GM19193 (cell line): ENCODE data around the gene WDR27.

Source experiments
- POLR2A ChIP-seq: IDR thresholded peaks from 4 replicates; pipeline ENCODE4 v1.6.1; 2011; ENCODE audit not compliant: insufficient read depth, insufficient read length; ENCODE audit errors: extremely low read depth

Gene WDR27

DNA sequence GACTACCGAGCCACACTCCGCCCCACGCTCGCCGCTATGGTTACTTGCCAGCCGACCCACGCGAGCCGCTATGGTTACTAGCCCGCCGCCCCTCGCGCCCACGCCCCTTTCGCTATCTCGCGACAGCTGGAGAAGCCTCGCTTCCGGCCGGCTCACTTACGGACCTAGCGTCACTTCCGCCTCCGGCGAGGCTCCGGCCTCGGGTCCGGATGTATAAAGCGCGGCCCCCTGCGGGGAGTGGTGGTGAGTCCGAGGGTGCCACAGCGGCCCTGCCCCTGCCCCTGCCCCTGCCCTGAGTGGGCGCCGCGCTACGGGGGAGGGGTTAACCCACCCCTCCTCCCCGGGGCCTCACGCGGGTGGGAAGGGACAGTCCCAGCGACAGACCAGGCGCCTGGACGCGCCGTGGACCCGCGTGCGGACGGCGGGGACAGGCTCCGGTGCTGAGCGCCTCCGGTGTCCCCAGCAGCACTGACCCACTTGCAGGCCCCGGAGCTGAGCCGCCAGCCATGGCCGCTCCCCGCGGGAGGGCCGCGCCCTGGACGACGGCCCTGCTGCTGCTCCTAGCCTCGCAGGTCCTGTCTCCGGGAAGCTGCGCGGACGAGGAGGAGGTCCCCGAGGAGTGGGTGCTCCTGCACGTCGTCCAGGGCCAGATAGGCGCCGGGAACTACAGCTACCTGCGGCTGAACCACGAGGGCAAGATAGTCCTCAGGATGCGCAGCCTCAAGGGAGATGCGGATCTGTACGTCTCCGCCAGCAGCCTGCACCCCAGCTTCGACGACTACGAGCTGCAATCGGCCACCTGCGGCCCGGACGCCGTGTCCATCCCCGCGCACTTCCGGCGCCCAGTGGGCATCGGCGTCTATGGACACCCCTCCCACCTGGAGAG, at the start of gene WDR27, which contains the start of gene C6orf120:
Gene WDR27, minus strand, starts transcription at position 76 of the 886 bp plus-strand sequence. CDS start 13,024 bp downstream, outside the sequence.
Gene C6orf120, plus strand, starts transcription at position 173 of the 886 bp plus-strand sequence. Its CDS starts 334 bp downstream, at position 507.
- TF ChIP-seq POLR2A = peak; percentile 91

DNA sequence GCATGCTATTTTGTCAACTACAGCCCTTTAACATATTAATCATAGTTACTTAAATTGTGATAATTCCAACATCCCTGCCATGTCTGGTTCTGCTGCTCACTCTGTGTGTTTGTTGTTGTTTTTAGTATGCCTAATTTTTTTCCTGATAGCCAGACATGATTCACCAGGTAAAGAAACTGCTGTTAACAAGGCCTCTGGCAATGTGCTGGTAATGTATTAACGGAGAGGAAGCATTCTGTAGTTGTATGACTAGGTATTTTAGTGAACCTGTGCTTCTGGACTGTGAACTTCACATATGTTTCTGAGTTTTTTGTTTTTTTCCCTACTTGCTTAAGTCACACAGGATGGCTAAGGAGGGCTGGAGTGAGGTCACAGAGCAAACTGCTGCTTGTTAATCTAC, 44.7 kb upstream of the WDR27 start:
- no peak for TF ChIP-seq POLR2A

DNA sequence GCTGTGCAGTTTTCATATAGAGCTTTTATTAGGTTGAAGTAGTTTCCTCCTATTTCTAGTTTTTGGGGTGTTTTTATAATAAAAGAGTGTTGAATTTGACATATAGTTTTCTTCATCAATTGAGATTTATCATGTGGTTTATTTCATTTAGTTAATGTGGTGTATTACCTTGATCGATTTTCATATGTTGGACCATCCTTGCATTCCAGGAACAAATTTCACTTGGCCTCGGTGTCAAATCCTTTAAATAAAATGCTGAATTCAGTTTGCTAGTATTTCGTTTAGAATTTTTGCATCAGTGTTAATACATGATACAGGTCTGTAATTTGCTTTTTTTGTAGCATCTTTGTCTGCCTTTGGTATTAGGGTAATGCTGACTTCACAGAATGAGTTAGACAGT, 43.6 kb upstream of the WDR27 start:
- TF ChIP-seq POLR2A = no peak

DNA sequence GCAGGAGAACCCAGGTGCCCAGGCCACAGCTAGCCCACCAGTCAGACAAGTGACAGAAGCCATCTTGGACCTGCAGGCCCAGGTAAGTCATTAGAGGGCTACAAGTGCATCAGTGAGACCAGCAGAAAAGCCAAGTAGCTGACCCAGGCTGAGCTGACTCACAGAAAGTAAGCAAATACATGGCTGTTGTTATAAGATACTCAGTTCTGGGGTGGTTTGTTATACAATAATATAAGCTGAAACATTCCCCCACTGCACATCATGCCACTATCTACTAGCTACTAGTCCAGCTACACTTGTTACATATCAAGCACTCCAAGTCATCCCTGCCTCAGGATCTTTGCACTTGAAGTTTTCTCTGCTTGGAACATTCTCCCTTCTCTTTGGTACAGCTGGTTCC, 39.5 kb upstream of the WDR27 start:
- TF ChIP-seq POLR2A = no peak

- TF ChIP-seq POLR2A = no peak
These were observed 37.2 kb upstream of the WDR27 start for GRCh38 chr6:169738976-169739529.

GRCh38 chr6:169738204-169738975, 36.6 kb upstream of the WDR27 start:
- no peak for TF ChIP-seq POLR2A

- no peak for TF ChIP-seq POLR2A
These were observed 28.1 kb upstream of the WDR27 start for GRCh38 chr6:169729961-169730360.

DNA sequence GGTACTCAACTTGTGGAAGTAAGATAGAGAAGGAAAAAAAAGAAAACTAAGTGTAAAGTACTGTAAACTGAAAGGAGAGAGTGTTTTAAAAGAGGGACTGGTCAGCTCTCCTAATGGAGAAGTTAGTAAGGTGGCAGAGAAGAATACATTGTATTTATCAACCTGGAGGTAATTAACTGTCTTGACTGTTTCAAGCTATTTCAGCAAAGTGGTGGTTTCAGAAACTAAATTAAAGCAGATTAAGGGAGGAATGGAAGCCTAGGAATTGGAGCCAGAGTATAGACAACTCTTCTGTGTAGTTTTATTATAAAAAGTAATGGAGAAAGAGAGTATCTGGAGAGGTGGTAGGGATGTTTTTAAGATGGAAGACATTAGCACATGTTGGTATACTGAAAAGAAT, 25.1 kb upstream of the WDR27 start:
- TF ChIP-seq POLR2A = no peak

- TF ChIP-seq POLR2A = no peak
These were observed 24.2 kb upstream of the WDR27 start for GRCh38 chr6:169726049-169726400.

DNA sequence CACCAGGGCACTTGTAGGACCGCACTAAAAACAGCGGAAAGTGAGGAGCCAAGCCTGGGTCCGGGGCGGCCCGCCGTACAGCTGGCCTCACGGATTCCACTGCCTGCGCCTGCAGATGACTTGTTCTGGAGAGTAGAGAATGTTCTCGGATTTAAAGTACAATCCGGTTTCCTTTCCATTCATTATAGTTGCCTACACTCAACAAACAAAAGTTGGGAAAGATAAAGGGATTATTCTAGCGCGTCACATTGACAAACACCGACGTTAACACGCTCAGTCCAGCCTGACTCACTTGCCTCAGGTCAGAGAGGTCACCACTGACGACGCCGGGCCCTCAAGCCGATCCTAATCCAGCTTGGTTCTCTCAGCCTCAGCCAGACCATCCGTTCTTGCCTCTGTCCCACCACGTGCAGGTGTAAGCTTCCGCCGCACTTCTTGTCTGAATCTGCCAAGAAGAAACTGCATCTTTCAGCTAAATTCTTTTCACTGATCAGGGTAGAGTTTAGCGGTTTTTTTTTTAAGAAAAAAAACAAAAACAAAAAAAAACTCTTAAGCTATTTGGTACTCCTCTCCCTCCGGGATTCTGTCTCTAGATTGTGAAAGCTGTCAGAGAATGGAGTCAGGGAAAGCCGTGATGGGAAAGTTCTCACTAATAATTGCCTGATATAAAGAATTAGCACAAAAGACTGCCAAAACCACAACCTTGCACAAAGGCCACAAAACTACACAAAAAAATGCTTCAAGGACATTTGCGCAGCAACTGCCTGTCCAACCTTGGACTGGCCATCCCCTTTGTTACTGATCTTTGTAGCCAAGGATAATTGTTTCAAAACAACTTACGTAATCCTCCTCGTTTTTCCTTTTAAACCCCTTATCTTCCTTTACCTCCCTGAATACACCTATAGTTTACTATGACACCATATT, 23.6 kb upstream of the WDR27 start:
- TF ChIP-seq POLR2A = no peak

- TF ChIP-seq POLR2A = peak; percentile 39
These were observed 22.8 kb upstream of the WDR27 start, which contains the start of gene PHF10 for GRCh38 chr6:169724494-169725124. PHF10 (minus strand) TSS chr6:169724500; CDS start chr6:169723931, 569 bp downstream.

DNA sequence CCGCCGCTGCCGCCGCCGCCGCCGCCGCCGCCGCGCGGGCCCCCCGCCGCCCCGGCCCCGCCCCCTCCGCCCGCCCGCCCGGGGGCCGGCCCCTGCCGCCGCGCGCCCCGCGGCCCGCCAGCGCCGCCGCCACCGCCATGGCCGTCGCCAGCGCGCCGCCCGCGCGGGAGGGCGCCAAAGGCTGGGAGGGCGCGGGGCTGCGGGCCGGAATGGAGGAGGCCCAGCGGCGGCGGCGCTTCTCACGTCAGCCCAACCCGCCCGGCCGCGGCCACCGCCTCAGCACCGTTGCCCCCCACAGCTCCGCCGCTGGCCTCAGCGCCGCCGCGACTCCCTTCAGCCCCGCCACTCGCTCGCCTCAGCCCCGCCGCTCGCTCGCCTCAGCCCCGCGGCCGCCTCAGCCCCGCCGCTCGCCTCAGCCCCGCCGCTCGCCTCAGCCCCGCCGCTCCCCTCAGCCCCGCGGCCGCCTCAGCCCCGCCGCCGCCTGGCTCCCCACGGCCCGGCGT, 22.2 kb upstream of the WDR27 start:
- peak; percentile 14 for TF ChIP-seq POLR2A

- no peak for TF ChIP-seq POLR2A
These were observed 21.5 kb upstream of the WDR27 start for GRCh38 chr6:169723200-169723909.
